ENCODE data around the gene FABP3. TPM values are rescaled to one million over a fixed set of nuclear protein-coding genes. Genes with fewer than 3 reads are reported as not detected.

Gene FABP3
- total and polyA plus RNA-seq, 10 of the 15 experiments (the other 5 are each of a cell fraction or from before 2014, with no cell fraction given), result 0.36 to 1.2 (median 0.67) TPM; not detected in 2

DNA sequence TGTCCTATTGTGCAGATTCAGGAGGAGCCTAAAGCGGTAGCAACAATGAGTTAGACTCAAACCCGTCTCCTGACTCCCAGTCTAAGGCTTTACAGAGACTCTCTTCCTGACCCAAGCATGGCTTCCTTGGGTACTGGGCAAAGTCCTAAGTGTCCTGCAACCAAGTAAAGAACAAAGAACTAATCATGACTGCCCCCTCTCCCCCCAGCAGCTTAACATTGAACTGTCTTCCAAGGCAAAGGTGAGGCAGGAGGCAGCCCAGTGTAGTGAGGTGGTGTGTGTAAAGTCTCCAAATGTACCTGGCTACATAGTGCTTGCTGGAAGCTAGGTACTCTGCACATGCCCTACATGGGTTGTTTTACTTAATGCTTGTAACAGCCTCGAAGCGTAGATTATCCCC lies 2.3 kb downstream of the FABP3 start:
- SMC1A ChIA-PET (ENCODE audit: uncharacterized antibody, unreplicated experiment), result interaction anchor here (1.6 kb wide), 2 partner anchors 10 to 14 kb away, joined by 3 to 9 read pairs; no protein-coding TSS in a partner anchor
- FAIRE-seq (no peak), ATAC-seq (no peak), DNase-seq (ENCODE audit: low read depth, low spot score) (no peak)
- in situ Hi-C loops (cut with MboI) (no loop called here), intact Hi-C loops (cut with micrococcal nuclease; ENCODE audit: unreplicated experiment) (no loop called here)
- Histone ChIP-seq H3K79me2 (ENCODE audit: control insufficient read depth, insufficient read depth, low read length) (no peaks in the 10 kb centered on the region), H2AFZ (ENCODE audit: control insufficient read depth, low read depth, low read length) (no peak overlapping the region), H3K9me3 (replicated peaks; ENCODE audit: control insufficient read depth, insufficient read depth, low read length) (no peaks in the 10 kb centered on the region), H3K36me3 (ENCODE audit: control insufficient read depth in 2 of 2, insufficient read depth in 2 of 2, low read length in 1 of 2) (peaks cover 0 to 3% of the 10 kb centered on the region in 2 experiments; a peak in 3 of 4 replicates), H3K4me2 (ENCODE audit: control insufficient read depth, insufficient read depth) (no peak overlapping the region), H3K4me1 (ENCODE audit: control insufficient read depth, insufficient read depth, low read length) (no peaks in the 10 kb centered on the region), H3K4me3 (no peak overlapping the region), H4K20me1 (ENCODE audit: control insufficient read depth, insufficient read depth) (no peaks in the 10 kb centered on the region), H3K27ac (ENCODE audit: control insufficient read depth, insufficient read depth) (no peak overlapping the region), H3K27me3 (replicated peaks in 1 of 2; ENCODE audit: control insufficient read depth in 2 of 2, insufficient read depth in 2 of 2, low read length in 1 of 2) (no peaks in the 10 kb centered on the region), H3K9ac (ENCODE audit: control insufficient read depth, insufficient read depth, low read length) (no peak overlapping the region)
- POLR2A ChIA-PET, result interaction anchor here (0.6 kb wide), 1 partner anchor 518 kb away, joined by 4 read pairs; no protein-coding TSS in a partner anchor
- RAD21 ChIA-PET (ENCODE audit: unreplicated experiment), result no interaction called here
- 98% methylated on average over 4 of the region's 4 CpGs for WGBS (ENCODE audit: insufficient coverage, insufficient replicate concordance, low lambda C conversion rate, missing lambda C conversion rate)
- TF ChIP-seq CHD2 (IDR thresholded peaks at IDR 0.05; ENCODE audit: borderline replicate concordance, low read depth, low read length) (no peak), E2F8 (IDR thresholded peaks at IDR 0.05; ENCODE audit: low read depth, partially characterized antibody) (no peak), SMAD1 (IDR thresholded peaks at IDR 0.05; ENCODE audit: low read depth, partially characterized antibody) (no peak), ZBTB4 (CRISPR knock-in tag; IDR thresholded peaks at IDR 0.05) (no peak), POLR2AphosphoS5 (IDR thresholded peaks at IDR 0.05; ENCODE audit: low read length) (no peak), NKRF (conservative IDR thresholded peaks at IDR 0.05) (no peak)
- CTCF ChIA-PET, result interaction anchor here (1.2 to 5.5 kb wide), 4 partner anchors 10 to 178 kb away, joined by 3 to 42 read pairs (median 5); no protein-coding TSS in a partner anchor
- no TSS peak for BruUV-seq (replicated peaks)

Measured in GM12878 (cell line).